Left cardiac atrium (tissue), 4 donors: ENCODE measurements around the gene PRKAG2. TPM values are rescaled to one million over a fixed set of nuclear protein-coding genes. Genes with fewer than 3 reads are reported as not detected.

Experiments
- ATAC-seq, 2 donors: fragments of 200-7000 bp; cut with Tn5 transposase; one replicate each; pipeline ENCODE4 v1.9.1; 2020; ENCODE audit warnings: mild to moderate bottlenecking in 2 of 2, moderate library complexity in 2 of 2
- DNase-seq: peaks from one replicate; pipeline ENCODE4 v3.0.0-alpha.2; 2020
- intact Hi-C, 2 donors: fragments of 100-400 bp; cut with DNase I; formaldehyde crosslinking; loops; one replicate each; pipeline versions ENCODE4 v1.14.1 to v1.15.1; 2022 to 2023
- total RNA-seq, 2 donors: library from RNA; stranded (reverse); fragmentation: NEBNext Ultra II Directional; extraction: Animal tissue kit (Norgen Biotek cat#: 25700); gene quantifications; one replicate each; pipeline ENCODE4 v1.2.1, GENCODE V29; 2021
- donor health status: DM: no; HTN: yes; CAD: no.
- donor health status: DM: no; HTN: yes; CAD: no; lungs with severe emphysema.
- donor health status: DM: yes; HTN: yes; CAD: no.
- donor health status: Dilated cardiomyopathy.

PRKAG2 gene
- total RNA-seq, 2 donors from 2014 or later, result 141 to 253 TPM

- DNase-seq (no peak), ATAC-seq (peak in 1 of 2 donors; percentile 28)
- intact Hi-C loops, result no loop called here
These were observed 62.4 kb downstream of the PRKAG2 start for GRCh38 chr7:151814400-151815009.

GRCh38 chr7:151813997-151814396, 62.9 kb downstream of the PRKAG2 start:
- intact Hi-C loops, result no loop called here
- ATAC-seq, result no peak

GRCh38 chr7:151813445-151813844, 63.5 kb downstream of the PRKAG2 start:
- no peak for ATAC-seq
- no peak for DNase-seq
- intact Hi-C loops, result no loop called here

More at GRCh38 chr7:151813997-151814396, 62.9 kb downstream of the PRKAG2 start:
- DNase-seq, result no peak

- ATAC-seq (no peak), DNase-seq (no peak)
These were observed 63.9 kb downstream of the PRKAG2 start for GRCh38 chr7:151812967-151813366.

GRCh38 chr7:151810441-151811232, 66.3 kb downstream of the PRKAG2 start:
- intact Hi-C loops, result no loop called here
- no peak for DNase-seq
- peak in 1 of 2 donors; percentile 56 for ATAC-seq

More at GRCh38 chr7:151812967-151813366, 63.9 kb downstream of the PRKAG2 start:
- intact Hi-C loops, result no loop called here

- no peak for ATAC-seq
- intact Hi-C loops, result no loop called here
- DNase-seq, result no peak
These were observed 67.1 kb downstream of the PRKAG2 start for GRCh38 chr7:151809864-151810170.

- ATAC-seq (no peak), DNase-seq (no peak)
- intact Hi-C loops, result no loop called here
These were observed 67.6 kb downstream of the PRKAG2 start for GRCh38 chr7:151809146-151809863.

- ATAC-seq, result peak in 1 of 2 donors; percentile 54
- no peak for DNase-seq
- intact Hi-C loops, result no loop called here
These were observed 68.3 kb downstream of the PRKAG2 start for GRCh38 chr7:151808400-151809145.

- intact Hi-C loops, result no loop called here
- ATAC-seq (no peak), DNase-seq (no peak)
These were observed 69.1 kb downstream of the PRKAG2 start for GRCh38 chr7:151807846-151808245.

- intact Hi-C loops, result no loop called here
- ATAC-seq (no peak), DNase-seq (no peak)
These were observed 69.8 kb downstream of the PRKAG2 start for GRCh38 chr7:151806952-151807775.

- no peak for ATAC-seq
- DNase-seq, result no peak
- intact Hi-C loops, result no loop called here
These were observed 70.7 kb downstream of the PRKAG2 start for GRCh38 chr7:151806204-151806603.

GRCh38 chr7:151805191-151805590, 71.7 kb downstream of the PRKAG2 start:
- intact Hi-C loops, result no loop called here

GRCh38 chr7:151804756-151805155, 72.2 kb downstream of the PRKAG2 start:
- DNase-seq, result no peak
- ATAC-seq, result no peak
- intact Hi-C loops, result no loop called here

More at GRCh38 chr7:151805191-151805590, 71.7 kb downstream of the PRKAG2 start:
- DNase-seq (no peak), ATAC-seq (no peak)

GRCh38 chr7:151803841-151804240, 73.1 kb downstream of the PRKAG2 start:
- intact Hi-C loops, result no loop called here

GRCh38 chr7:151802469-151802846, 74.5 kb downstream of the PRKAG2 start:
- intact Hi-C loops, result no loop called here
- ATAC-seq, result no peak
- no peak for DNase-seq

More at GRCh38 chr7:151803841-151804240, 73.1 kb downstream of the PRKAG2 start:
- DNase-seq (no peak), ATAC-seq (no peak)

GRCh38 chr7:151801782-151802468, 75.0 kb downstream of the PRKAG2 start:
- intact Hi-C loops, result no loop called here
- ATAC-seq (no peak), DNase-seq (no peak)

- intact Hi-C loops, result no loop called here
- no peak for ATAC-seq
- DNase-seq, result no peak
These were observed 75.6 kb downstream of the PRKAG2 start for GRCh38 chr7:151801291-151801690.

- no peak for DNase-seq
- ATAC-seq, result no peak
- intact Hi-C loops, result no loop called here
These were observed 76.1 kb downstream of the PRKAG2 start for GRCh38 chr7:151800861-151801260.
